B cell (primary cell): ENCODE data around the gene FMO3. TPM values are rescaled to one million over a fixed set of nuclear protein-coding genes. Genes with fewer than 3 reads are reported as not detected.

Experiments
- ATAC-seq: fragments of 200-7000 bp; cut with Tn5 transposase; one replicate; pipeline ENCODE4 v1.10.0; 2021; ENCODE audit warnings: low read depth, mild to moderate bottlenecking, moderate number of reproducible peaks, moderate library complexity
- CTCF ChIA-PET: fragments of 350-600 bp; sonication (Branson Sonifier 250); formaldehyde crosslinking; loops from one replicate; lab custom pipeline; 2021; ENCODE audit warnings: antibody characterized with exemption, inconsistent platforms; lab: Charles Lee
- POLR2A ChIA-PET: fragments of 350-600 bp; sonication (Branson Sonifier 250); formaldehyde crosslinking; loops from one replicate; lab custom pipeline; 2021; ENCODE audit warnings: antibody characterized with exemption; lab: Charles Lee
- DNase-seq: peaks from one replicate; pipeline ENCODE4 v3.0.0; 2013
- H2AFZ ChIP-seq: 2 replicates; pipeline ENCODE4 v1.6.1; 2012; ENCODE audit warnings: mild to moderate bottlenecking, low read depth, low read length; ENCODE audit not compliant: insufficient read depth, poor library complexity, severe bottlenecking
- H3K27ac ChIP-seq, 2 donors: 1 replicate in 1 of 2; 2 replicates in 1 of 2; pipeline ENCODE4 v1.5.1; 2012 to 2013; ENCODE audit warnings: low read length in 2 of 2, mild to moderate bottlenecking in 2 of 2, moderate library complexity in 1 of 2
- H3K27me3 ChIP-seq, 4 experiments: fragments of 200-600 bp in 1 of 4; sonication (generic) in 1 of 4; replicated peaks in 1 of 4; 1 replicate in 2 of 4; 2 replicates in 2 of 4; pipeline versions ENCODE4 v1.6.1 to v1.7.0; 2013 to 2016; ENCODE audit warnings: low read length in 3 of 4, mild to moderate bottlenecking in 2 of 4, mixed read lengths in 1 of 4, moderate library complexity in 1 of 4; ENCODE audit not compliant: insufficient read depth in 4 of 4, control insufficient read depth in 3 of 4; ENCODE audit errors: control extremely low read depth in 1 of 4
- H3K36me3 ChIP-seq, 2 experiments: replicated peaks in 1 of 2; 1 replicate in 1 of 2; 2 replicates in 1 of 2; pipeline versions ENCODE4 v1.6.1 to v1.7.1; 2013; ENCODE audit warnings: low read length in 1 of 2; ENCODE audit not compliant: insufficient read depth in 2 of 2, control insufficient read depth in 1 of 2; ENCODE audit errors: control extremely low read depth in 1 of 2, extremely low read depth in 1 of 2
- H3K4me1 ChIP-seq, 2 donors: fragments of 200-600 bp in 1 of 2; sonication (generic) in 1 of 2; 1 replicate in 1 of 2; 2 replicates in 1 of 2; pipeline versions ENCODE4 v1.5.1 to v1.6.1; 2013 to 2017; ENCODE audit warnings: low read length in 2 of 2; ENCODE audit not compliant: control insufficient read depth in 2 of 2, insufficient read depth in 2 of 2
- H3K4me2 ChIP-seq: replicated peaks from 2 replicates; pipeline ENCODE3; 2012; ENCODE audit warnings: mild to moderate bottlenecking, low read depth, low read length; ENCODE audit not compliant: poor library complexity, severe bottlenecking
- H3K4me3 ChIP-seq, 5 experiments: fragments of 200-600 bp in 1 of 5; sonication (generic) in 1 of 5; 1 replicate in 3 of 5; 2 replicates in 2 of 5; pipeline versions ENCODE4 v1.5.1 to v1.7.0; 2011 to 2016; ENCODE audit warnings: low read length in 4 of 5, mild to moderate bottlenecking in 4 of 5, low read depth in 2 of 5, control low read depth in 1 of 5, moderate library complexity in 1 of 5; ENCODE audit not compliant: insufficient read depth in 1 of 5; ENCODE audit errors: control extremely low read depth in 1 of 5, extremely low read depth in 1 of 5
- H3K79me2 ChIP-seq: fragments of 200-600 bp; sonication (generic); one replicate; pipeline ENCODE4 v1.6.0; 2016; ENCODE audit warnings: low read length; ENCODE audit not compliant: control insufficient read depth, insufficient read depth
- H3K9ac ChIP-seq: fragments of 200-600 bp; sonication (generic); 2 replicates; pipeline ENCODE4 v1.6.1; 2017; ENCODE audit warnings: mild to moderate bottlenecking, low read length, moderate library complexity
- H3K9me3 ChIP-seq, 3 donors: one replicate each; pipeline versions ENCODE4 v1.6.1 to v1.7.1; 2013; ENCODE audit warnings: low read length in 2 of 3; ENCODE audit not compliant: control insufficient read depth in 2 of 3, insufficient read depth in 1 of 3; ENCODE audit errors: control extremely low read depth in 1 of 3
- H4K20me1 ChIP-seq: 2 replicates; pipeline ENCODE4 v1.6.0; 2012; ENCODE audit warnings: mild to moderate bottlenecking, low read length; ENCODE audit not compliant: insufficient read depth, control insufficient read depth, poor library complexity, severe bottlenecking
- H3K27ac Mint-ChIP-seq: one replicate; pipeline ENCODE4 v1.8.0; 2021; ENCODE audit warnings: mixed read lengths
- H3K27me3 Mint-ChIP-seq: one replicate; pipeline ENCODE4 v1.8.0; 2021; ENCODE audit warnings: mixed read lengths
- H3K4me1 Mint-ChIP-seq: one replicate; pipeline ENCODE4 v1.8.0; 2021; ENCODE audit warnings: mixed read lengths
- H3K4me3 Mint-ChIP-seq: one replicate; pipeline ENCODE4 v1.8.0; 2021; ENCODE audit warnings: mixed read lengths
- H3K9me3 Mint-ChIP-seq: one replicate; pipeline ENCODE4 v1.8.0; 2022; ENCODE audit warnings: mixed read lengths; ENCODE audit not compliant: insufficient read depth
- EZH2 ChIP-seq: IDR thresholded peaks from 2 replicates; pipeline ENCODE4 v1.6.1; 2012; ENCODE audit warnings: borderline replicate concordance, low read depth, mild to moderate bottlenecking, moderate library complexity, low read length; ENCODE audit not compliant: insufficient read depth, poor library complexity, severe bottlenecking
- WGBS: methylation state at CpG from one replicate; pipeline ENCODE4 v1.1.5; 2013; ENCODE audit warnings: missing lambda C conversion rate; ENCODE audit not compliant: insufficient coverage; 5-methylcytosine and 5-hydroxymethylcytosine counted together
- intact Hi-C: fragments of 100-400 bp; cut with micrococcal nuclease; formaldehyde crosslinking; loops from one replicate; pipeline ENCODE4 v1.10.0; 2022
- polyA plus RNA-seq: library from polyadenylated mRNA; depleted of rRNA; stranded (reverse); fragments of >200 nt; gene quantifications from 2 replicates; pipeline ENCODE4 v1.2.3, GENCODE V29; 2012
- total RNA-seq, 2 donors: library from RNA; stranded (reverse); fragments of 120-200 nt in 1 of 2; gene quantifications; 1 replicate in 1 of 2; 2 replicates in 1 of 2; pipeline versions ENCODE4 v1.2.3 to v1.2.4, GENCODE V29; 2013 to 2022
- TF ChIP-seq, protein P1 (sequence below): fragments of 200-600 bp; IDR thresholded peaks from one replicate; pipeline ENCODE4 v1.8.0; 2022; ENCODE audit warnings: antibody characterized with exemption, mild to moderate bottlenecking

The FMO3 gene
- total and polyA plus RNA-seq, 2 donors (not counting 1 experiment from before 2014, with no cell fraction given): not detected

- no peak overlapping the region for H3K27ac ChIP-seq
- Mint-ChIP-seq H3K27ac (no peak overlapping the region), H3K9me3 (peaks cover 3% of the 10 kb centered on the region), H3K4me1 (no peaks in the 10 kb centered on the region), H3K4me3 (no peak overlapping the region), H3K27me3 (peaks cover 3% of the 10 kb centered on the region)
- no peak for TF ChIP-seq EZH2
- ChIA-PET CTCF (no interaction called here), POLR2A (no interaction called here)
- DNase-seq (no peak), ATAC-seq (no peak)
- H2AFZ ChIP-seq: no peak overlapping the region
- H3K4me2 ChIP-seq: no peak overlapping the region
- no peaks in the 10 kb centered on the region for H4K20me1 ChIP-seq
- 100% methylated on average over 1 of the region's 4 CpGs for WGBS
- no peak overlapping the region for H3K4me3 ChIP-seq
- H3K4me1 ChIP-seq: no peaks in the 10 kb centered on the region
- no peaks in the 10 kb centered on the region for H3K79me2 ChIP-seq
- H3K36me3 ChIP-seq: no peaks in the 10 kb centered on the region
- H3K27me3 ChIP-seq: no peaks in the 10 kb centered on the region
- no peak overlapping the region for H3K9ac ChIP-seq
- peaks cover 0 to 1% (median 0%) of the 10 kb centered on the region in 3 donors for H3K9me3 ChIP-seq
- intact Hi-C loops: no loop called here
Observed at GRCh38 chr1:171062902-171063301, 27.8 kb upstream of the FMO3 start.

GRCh38 chr1:171075041-171075440, 15.7 kb upstream of the FMO3 start:
- Histone ChIP-seq H3K4me3 (no peak overlapping the region), H3K36me3 (no peaks in the 10 kb centered on the region), H2AFZ (no peak overlapping the region), H4K20me1 (no peaks in the 10 kb centered on the region), H3K4me2 (no peak overlapping the region), H3K4me1 (no peaks in the 10 kb centered on the region), H3K9me3 (no peaks in the 10 kb centered on the region), H3K27ac (no peak overlapping the region), H3K79me2 (no peaks in the 10 kb centered on the region), H3K27me3 (no peaks in the 10 kb centered on the region), H3K9ac (no peak overlapping the region)
- H3K27me3 Mint-ChIP-seq: no peaks in the 10 kb centered on the region
- H3K4me3 Mint-ChIP-seq: no peak overlapping the region
- intact Hi-C loops: no loop called here
- ATAC-seq (no peak), DNase-seq (no peak)
- no peaks in the 10 kb centered on the region for H3K4me1 Mint-ChIP-seq
- CTCF ChIA-PET: interaction anchor here (0.7 kb wide), 1 partner anchor 36 kb away, joined by 4 read pairs; no protein-coding TSS in a partner anchor
- TF ChIP-seq, protein P1, sequence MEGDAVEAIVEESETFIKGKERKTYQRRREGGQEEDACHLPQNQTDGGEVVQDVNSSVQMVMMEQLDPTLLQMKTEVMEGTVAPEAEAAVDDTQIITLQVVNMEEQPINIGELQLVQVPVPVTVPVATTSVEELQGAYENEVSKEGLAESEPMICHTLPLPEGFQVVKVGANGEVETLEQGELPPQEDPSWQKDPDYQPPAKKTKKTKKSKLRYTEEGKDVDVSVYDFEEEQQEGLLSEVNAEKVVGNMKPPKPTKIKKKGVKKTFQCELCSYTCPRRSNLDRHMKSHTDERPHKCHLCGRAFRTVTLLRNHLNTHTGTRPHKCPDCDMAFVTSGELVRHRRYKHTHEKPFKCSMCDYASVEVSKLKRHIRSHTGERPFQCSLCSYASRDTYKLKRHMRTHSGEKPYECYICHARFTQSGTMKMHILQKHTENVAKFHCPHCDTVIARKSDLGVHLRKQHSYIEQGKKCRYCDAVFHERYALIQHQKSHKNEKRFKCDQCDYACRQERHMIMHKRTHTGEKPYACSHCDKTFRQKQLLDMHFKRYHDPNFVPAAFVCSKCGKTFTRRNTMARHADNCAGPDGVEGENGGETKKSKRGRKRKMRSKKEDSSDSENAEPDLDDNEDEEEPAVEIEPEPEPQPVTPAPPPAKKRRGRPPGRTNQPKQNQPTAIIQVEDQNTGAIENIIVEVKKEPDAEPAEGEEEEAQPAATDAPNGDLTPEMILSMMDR: no peak
- no peak for TF ChIP-seq EZH2
- no peak overlapping the region for H3K27ac Mint-ChIP-seq
- POLR2A ChIA-PET: interaction anchor here (0.7 kb wide), 1 partner anchor 176 kb away, joined by 3 read pairs; no protein-coding TSS in a partner anchor
- H3K9me3 Mint-ChIP-seq: no peaks in the 10 kb centered on the region
- no CpG with 5 or more reads among the region's 3 CpGs for WGBS
